ENCODE data around the gene SH3GLB2.

SH3GLB2 gene

DNA sequence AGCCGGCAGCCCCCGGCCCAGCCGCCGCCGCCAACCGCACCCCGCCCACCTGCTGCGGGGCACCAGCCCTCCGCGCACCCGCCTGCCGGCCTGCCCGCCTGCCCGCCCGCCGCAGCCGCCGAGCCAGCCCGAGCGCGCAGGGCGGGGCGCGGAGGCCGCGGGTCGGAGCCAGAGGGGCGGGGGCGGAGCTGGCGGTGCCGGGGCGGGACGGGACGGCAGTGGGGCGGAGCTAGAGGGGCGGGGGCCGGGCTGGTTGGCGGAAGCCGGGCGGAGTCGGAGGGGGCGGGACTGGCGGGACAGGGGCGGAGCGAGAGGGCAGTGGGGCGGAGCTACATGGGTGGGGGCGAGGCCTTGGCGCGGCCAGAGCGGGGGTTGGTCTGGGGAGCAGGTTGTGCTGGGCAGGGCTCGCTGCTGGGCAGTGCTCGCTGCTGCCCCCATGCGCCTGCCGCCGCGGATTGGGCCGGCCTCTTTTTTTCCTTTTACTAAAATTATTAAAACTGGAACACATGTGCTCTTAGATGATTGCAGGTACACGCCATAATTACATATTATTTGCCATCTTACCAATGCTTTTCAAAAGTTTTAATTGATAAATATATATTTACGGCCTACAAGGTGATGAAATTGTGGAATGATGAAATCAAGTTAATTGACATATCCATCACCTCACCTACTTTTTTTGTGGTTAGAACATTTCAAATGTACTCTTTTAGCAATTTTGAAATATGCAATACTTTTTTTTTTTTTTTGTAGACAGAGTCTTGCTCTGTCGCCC, at the start of gene SH3GLB2:
SH3GLB2 (minus strand) TSS at position 140 of the 775 bp plus-strand sequence. CDS start 177 bp downstream, outside the sequence.
- peak; percentile 92 for DNase-seq

DNA sequence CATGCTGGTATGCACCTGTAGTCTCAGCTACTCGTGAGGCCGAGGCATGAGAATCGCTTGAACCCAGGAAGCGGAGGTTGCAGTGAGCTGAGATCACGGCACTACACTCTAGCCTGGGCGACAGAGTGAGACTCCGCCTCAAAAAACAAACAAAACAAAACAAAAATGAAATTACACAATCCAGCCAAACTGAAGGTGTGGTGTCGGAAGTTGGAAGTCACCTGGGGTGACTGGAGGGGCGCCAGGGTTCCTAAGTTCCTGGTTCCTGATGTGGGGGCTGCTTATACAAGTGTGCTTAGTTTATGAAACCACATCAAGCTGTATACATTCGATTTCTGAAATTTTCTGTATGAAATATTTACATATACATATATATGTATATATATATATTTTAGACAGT, 49.1 kb upstream of the SH3GLB2 start:
- no peak for DNase-seq

DNA sequence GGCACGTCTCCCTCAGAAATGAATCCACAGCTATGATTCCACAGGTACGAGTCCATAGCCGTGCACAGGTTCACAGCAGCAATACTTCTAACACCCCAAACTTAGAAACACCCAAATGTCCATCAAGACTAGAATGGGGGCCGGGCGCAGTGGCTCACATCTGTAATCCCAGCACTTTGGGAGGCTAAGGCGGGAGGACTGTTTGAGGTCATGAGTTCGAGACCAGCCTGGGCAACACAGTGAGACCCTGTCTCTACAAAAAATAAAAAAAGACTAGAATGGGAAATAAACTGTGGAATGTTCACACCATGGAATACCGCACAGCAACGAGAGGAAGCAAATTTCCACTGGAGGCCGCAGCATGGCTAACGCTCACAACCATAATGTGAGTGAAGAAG, 48.5 kb upstream of the SH3GLB2 start:
- no peak for DNase-seq

DNA sequence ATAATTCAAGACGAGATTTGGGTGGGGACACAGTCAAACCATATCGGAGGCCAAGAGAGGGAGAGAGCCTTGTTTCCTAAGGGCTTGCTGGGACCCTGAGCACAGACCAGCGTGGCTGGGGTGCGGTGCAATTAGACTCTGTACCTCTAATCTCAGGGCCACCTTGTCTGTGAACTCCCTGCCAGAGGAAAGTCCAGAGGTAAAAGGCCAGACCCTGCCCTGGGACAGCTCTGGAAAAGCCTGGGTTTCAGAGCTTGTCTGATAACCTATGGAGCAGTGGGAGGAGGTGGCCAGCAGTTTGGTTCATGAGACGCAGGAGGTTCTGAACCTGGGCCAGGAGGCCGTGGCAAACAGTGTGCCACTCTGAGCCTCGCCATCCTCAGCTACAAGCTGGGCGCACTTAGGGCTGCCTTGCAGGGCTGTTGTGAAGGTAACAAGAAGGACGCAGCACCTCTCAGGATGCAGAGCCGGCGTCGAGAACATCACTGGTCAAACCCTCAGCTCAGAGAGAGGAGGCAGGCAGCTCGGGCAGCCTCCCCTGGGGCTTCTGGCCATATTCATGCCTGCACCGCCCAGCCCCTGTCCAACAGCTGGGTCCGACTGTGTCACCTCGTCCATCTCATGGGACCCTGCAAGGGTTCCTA, 48.0 kb upstream of the SH3GLB2 start:
- no peak for DNase-seq

DNA sequence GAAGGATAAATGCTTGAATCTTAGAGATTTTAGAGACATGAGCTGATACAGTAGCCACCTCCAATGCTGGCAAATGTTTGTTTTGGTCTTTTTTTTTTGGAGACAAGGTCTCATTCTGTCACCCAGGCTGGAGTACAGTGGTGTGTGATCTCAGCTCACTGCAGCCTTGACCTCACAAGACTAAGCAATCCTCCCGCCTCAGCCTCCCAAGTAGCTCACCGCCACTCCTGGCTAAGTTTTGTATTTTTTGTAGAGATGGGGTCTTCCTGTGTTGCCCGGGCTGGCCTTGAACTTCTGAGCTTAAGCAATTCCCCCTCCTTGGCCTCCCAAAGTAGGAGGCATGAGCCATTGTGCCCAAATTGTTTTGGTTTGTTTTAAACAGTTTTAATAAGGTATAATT, 46.0 kb upstream of the SH3GLB2 start:
- no peak for DNase-seq

DNA sequence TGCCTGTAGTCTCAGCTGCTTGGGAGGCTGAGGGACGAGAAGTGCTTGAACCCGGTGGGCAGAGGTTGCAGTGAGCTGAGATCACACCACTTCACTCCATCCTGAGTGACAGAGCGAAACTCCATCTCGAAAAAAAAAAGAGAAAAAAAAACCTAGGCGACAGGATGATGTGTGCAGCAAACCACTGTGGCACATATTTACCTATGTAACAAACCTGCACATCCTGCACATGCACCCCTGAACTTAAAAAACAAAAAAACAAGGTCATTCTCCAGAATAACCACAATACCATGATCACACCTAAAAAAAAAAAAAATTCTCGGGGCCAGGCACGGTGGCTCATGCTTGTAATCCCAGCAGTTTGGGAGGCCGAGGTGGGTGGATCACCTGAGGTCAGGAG, 45.3 kb upstream of the SH3GLB2 start:
- no peak for DNase-seq

DNA sequence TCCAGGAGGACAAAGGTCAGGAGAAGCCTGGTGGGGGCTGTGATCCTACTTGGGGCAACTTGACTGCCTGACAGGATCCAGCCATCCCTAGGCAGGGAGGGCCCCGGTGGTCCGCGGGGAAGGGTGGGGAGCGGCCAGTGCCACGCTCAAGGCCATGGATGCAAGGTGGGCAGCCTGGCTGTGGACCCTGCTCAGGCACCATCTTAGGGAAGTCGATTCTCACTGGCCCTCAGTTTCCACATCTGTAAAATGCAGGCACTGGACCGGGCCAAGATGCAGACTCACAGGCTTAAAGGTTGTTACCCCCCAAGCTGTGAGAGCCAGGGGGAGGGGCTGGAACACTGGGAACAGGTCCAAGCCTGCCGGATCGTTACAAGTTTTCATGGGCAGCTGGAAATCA, 44.0 kb upstream of the SH3GLB2 start:
- DNase-seq: no peak

DNA sequence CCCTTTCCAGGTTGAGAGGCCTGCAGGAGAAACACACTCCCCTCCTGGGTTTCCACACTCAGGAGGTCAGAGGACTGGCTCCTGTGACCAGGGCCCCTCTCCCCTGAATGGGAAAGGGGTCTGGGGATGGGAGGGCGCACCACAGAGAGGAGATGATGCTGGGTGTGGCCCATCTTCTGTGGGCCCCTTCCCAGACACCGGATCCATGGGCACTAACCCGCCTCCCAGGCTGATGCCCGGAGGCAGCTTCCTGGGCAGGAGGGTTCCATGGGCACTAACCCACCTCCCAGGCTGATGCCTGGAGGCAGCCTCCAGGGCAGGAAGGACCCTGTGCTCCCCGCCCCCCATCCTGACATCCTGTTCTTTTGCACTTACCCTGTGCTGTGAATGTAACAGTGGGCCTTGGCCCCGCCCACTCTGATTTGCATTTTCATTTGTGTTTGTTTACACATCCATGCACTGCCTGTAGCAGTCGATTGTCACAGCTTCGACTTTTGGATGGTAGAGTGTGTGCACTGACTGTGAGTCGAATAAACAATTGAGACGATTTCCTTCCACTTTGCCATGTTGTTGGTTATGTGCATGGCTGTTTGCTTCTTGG, 43.5 kb upstream of the SH3GLB2 start:
- no peak for DNase-seq

DNA sequence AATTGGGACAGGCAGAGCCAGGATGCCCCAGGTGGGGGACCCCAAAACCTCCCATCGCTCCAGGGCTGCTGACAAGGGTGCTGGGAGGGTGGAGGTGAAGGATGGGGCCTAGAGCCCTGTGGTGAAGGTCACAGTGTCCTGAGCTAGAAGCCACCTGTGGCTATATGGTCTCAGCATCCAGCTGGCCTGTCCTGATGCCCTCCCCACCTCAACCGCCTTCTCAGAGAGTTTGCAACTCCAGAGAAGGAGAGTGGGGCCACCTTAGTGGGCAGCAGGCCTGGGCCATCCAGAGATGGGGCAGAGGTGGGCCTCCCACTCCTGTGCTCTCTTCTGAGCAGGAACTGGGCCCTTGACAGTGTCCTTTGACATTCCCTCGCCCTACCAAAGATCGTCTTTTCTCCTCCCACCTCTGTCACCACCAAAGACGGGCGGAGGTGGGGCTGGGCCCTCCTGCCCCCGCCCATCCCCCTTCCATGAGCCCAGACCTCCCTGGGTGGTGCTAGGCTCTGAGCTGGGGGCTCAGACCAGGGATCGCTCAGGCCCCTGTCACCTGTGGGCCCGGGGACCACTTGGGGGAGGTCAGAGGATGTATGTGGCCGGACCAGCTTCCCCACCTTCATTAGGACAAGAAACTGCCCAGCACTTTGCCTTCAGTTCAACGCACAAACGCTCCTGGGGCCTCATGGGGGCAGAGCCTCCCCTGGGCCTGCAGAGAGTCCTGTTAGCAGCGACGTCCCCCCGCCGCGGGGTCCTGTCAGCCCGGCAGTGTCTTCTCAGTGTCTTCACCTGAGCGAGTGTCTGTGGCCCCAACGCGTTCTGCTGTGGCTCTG, 42.8 kb upstream of the SH3GLB2 start:
- DNase-seq: no peak

DNA sequence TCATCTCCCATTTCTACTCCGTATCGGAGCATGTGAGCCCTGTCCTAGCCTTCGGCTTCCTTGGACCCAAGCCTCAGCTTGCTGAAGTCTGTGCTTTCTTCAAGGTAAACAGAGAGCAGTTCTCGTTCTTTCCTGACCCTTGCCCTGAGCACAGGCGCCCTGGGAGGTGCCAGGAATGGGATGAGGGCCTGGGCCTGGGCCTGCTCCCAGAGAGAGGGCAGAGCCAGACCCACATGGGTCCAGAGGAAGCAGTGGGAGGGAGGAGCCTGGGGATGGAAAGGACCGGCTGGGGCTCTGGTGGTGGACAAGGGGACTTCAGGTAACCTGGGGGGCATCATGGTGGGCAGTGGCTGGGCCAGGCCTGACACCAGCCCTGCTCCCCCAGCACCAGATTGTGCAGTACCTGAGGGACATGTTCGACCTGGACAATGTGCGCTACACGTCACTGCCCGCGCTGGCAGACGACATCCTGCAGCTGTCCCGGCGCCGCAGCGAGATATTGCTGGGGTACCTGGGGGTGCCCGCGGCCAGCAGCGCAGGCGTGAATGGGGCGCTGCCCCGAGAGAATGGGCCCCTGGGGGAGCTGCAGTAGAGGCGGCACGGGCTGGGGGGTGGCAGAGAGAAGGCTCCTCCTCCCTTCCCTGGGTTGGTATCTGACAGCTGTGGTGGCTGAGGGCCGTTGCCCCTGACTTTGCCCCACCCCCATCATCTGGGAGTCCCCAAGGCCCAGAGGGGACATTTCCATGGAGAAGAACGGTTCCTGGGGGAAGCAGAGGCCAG, 41.9 kb upstream of the SH3GLB2 start:
- DNase-seq: no peak

DNA sequence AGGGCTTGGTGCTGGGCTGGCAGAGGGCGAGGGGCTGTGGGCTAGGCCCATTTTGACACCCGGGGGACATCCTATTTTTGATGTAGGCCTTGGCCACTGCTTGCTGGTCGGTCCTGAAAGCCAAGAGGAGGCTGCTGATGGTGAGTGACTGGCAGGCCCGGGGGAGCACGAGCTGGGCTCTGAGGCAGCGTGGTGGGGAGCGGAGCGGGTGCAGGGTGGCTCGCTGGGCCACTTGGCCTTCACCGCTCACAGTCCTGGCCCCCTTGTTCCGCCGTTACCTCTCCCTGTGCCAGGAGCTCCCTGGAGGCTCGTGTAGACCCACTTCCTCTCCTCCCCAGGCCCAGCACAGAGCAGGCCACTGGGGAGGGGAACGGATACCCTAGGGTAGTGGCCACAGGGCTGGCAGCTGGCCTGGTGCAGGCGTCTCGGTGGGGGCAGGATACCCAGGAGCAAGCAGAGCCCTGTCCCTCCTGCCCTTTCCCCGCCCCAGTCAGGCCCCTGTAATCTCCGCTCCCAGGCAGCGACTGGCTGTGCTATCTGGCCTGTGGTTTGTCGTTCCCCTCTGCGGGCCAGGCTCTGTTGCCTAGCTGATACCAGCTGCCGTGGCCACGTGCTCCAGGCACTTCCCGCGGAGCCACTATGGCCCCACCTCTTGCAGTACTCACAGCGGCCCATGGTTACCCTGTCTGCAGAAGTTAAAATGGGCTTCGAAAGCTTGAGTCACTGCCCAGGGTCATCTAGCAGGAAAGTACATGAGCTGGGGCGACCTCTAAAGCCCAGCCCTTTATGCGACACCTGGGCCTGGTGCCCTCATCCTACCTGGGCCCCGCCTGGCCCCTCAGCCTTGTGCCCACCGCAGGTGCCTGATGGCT, 41.1 kb upstream of the SH3GLB2 start:
- no peak for DNase-seq

DNA sequence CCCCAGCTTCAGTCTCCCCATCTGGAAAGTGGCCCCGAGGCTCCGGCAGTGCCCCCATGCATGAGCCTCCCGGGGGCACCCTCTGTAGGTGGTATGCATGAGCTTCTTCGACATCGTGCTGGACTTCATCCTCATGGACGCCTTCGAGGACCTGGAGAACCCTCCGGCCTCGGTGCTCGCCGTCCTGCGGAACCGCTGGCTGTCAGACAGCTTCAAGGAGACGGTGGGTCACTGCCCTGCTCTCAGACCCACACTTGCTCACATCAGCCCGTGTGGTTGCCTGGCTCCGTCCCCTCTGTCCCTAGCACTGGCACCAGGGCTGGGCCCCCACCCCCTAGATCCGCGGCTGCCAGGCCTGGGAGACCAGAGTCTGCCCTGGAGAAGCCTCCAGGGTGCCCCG, 40.0 kb upstream of the SH3GLB2 start:
- DNase-seq: no peak

DNA sequence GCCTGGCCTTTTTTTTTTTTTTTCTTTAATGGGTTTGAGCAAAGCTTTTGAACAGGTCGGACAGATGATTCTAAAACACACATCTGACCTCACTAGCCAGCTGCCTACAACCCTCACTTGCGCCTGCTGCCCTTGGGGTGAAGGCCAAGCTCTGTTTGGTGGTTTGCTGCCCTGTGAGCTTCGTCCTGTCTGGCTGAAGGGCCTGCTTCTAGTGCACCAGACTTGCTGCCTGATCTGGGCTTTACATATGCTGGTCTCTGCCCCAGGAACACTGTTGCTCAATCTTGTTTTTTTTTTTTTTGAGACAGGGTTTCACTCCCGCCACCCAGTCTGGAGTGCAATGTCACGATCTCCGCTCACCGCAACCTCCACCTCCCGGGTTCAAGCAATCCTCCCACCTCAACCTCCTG, 36.4 kb upstream of the SH3GLB2 start:
- DNase-seq: no peak

DNA sequence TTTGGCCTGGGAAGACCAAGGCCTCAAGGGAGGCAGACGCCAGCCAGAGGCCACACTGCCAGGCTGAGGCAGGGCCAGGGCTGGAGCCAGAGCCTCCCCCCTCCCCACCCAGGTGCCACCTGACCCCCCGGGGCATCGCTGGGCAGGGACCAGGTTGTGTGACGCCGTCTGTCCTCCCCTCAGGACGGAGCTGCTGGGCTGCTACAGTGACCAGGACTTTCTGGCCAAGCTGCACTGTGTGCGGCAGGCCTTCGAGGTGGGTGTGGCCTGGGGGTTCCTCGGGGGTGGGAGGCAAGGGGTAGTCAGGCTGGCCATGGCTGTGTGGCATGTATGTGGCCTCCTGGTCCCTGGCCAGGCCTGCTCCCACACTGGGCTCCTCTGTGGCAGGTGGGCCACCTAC, 34.9 kb upstream of the SH3GLB2 start:
- DNase-seq: no peak

DNA sequence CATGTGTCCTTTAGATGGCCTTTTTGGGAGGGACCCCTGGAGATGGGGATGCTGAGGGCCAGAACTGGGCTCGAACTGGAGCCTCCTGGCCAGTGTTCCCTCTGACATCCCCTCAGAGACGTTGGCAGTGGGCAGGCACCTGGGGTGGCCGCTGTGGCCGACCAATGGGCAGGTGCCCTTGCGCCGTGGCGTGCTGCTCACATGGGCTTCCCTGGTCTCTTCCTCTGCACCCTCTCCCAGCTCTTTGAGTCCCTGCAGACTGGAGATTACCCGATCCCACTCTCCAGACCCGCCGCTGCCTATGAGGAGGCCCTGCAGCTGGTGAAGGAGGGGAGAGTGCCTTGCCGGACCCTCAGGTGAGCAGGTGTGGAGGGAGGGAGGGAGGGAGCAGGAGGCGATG, 32.9 kb upstream of the SH3GLB2 start:
- no peak for DNase-seq

DNA sequence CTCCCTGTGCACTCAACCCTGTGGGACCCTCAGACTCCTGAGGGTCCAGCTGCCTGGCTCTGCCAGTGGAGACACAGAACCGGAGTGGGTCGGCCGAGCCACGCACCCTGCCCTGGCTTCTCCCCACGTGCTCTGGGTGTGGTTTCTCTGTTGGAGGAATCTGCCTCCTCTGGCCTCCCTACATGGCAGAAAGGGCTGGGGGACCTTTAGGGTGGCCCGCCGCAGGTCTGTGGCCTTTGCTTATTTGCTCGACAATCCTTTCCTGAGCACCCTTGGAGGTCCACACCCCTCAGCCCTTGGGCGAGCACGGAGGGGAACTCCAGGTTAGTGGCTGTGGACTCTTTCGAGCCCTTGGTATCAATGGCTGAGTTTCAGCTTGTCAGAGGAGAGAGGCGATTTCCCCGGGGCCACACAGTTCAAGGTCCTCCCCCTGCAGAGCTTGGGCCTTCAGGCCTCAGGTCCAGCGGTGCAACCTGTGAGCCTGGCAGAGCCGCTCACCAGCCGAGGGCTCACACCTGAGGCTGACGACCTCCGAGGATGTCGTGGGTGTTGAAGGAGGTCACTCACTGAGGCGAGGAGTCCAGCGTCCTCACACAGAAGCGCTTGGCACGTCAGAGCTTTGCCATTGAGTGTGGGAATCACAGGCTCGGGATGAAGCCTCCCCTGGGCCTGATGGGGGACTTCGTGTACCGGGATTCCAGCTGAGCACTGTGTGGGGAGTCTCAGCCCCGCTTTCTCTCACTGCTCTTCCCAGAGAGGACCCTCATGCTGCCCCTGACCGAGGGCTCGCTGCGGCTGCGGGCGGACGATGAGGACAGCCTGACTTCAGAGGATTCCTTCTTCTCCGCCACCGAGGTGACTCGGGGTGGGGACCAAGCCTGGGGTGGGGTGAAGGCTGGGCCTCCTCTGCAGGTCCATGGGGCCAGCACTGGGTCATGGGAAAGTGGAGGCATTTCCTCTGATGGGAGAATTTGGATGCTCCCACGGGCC, 32.0 kb upstream of the SH3GLB2 start:
- no peak for DNase-seq

DNA sequence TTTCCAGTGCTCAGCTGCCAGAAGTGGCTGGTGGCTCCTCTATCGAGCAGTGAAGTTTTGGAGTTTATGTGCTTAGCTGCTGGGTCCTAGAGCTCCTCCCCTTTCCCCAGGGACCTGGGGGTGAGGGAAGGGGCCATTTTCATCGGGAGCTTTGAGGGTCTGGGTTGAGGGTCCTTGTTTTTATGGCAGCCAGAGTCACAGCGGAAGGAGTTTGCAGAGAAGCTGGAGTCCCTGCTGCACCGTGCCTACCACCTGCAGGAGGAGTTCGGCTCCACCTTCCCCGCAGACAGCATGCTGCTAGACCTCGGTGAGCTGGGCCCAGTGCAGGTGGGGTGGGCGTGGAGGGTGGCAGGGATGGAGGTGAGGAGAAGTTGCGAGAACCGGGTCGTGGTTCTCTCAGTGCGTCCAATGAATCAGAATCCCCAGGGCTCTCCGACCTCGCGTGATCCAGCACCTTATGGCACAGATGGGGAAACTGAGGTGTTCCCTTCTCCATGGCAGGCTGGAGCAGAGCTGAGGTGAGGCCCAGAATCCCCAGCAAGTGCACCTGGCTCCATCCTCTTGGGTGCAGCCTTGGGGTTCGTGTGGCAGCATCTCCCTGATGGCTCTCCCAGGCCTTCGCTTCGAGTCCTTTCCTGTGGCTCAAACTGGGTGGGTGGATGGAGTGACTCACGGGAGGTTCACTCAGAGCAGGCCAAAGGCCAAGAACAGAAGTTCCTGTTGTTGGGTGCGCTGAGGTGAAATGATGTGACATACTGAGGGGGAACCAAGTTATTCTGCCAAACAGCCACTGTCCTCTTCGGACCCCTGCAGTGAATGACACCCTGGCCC, 31.0 kb upstream of the SH3GLB2 start:
- DNase-seq: no peak

DNA sequence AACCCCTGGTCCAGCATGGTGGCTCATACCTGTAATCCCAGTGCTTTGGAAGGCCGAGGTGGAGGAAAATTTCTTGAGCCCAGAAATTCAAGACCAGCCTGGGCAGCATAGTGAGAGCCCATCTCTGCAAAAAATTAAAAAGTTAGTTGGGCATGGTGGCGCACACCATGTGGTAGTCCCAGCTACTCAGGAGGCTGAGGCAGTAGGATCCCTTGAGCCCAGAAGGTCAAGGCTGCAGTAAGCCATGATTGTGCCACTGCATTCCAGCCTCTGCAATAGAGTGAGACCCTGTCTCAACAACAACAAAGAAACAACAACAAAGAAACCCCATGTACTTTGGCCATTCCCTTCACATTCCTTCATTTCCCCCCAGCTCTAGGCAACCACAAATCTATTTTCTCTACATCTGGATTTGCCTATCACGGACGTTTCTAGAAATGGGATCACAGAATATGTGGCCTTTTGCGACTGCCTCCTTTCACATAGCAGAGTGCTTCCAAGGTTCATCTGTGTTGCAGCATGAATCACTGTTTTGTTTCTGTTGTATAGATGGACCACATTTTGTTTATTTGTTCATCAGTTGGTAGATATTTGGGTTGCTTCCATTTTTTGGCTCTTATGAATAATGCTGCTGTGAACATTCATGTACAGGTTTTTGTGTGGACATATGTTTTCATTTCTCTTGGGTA, 26.2 kb upstream of the SH3GLB2 start:
- DNase-seq: no peak

DNA sequence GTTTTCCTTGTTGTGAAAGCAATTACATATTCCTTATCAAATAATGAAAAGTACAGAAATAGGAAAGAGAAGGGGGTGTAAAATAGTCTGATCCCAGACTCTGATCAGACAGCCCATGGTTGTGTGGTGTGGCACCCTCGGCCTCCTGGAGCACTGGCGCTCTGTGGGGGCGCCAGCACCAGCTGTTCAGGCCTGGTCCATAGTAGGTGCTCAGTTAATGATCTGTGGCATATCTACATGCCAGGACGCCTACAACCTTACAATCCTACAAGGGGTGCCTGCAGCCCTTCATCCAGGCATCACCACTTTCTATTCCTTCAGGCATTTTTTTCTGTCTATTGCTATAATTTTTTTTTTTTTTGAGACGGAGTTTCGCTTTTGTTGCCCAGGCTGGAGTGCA, 24.9 kb upstream of the SH3GLB2 start:
- DNase-seq: no peak

Data from amniotic stem cell (primary cell).